OCI-LY3 (cell line): ENCODE results near the gene PEA15.

Experiments
- H2AFZ ChIP-seq: fragments of 200-600, 300-600 bp; shearing (Covaris generic); 2 replicates; pipeline ENCODE4 v1.6.0; 2014; ENCODE audit warnings: antibody characterized with exemption, low read depth, low read length
- H3K27ac ChIP-seq: fragments of 200-600, 300-600 bp; sonication (generic); 2 replicates; pipeline ENCODE4 v1.5.1; 2014; ENCODE audit warnings: mild to moderate bottlenecking, low read length, moderate library complexity, mixed read lengths
- H3K27me3 ChIP-seq: fragments of 200-600, 300-600 bp; sonication (generic); 2 replicates; pipeline ENCODE4 v1.6.1; 2014; ENCODE audit warnings: low read depth, low read length, mixed read lengths
- H3K36me3 ChIP-seq: fragments of 200-600, 300-600 bp; sonication (generic); replicated peaks from 2 replicates; pipeline ENCODE3; 2014; ENCODE audit warnings: low read depth, low read length, mixed read lengths
- H3K4me1 ChIP-seq: fragments of 300-600, 200-600 bp; sonication (generic); 2 replicates; pipeline ENCODE4 v1.6.1; 2014; ENCODE audit warnings: low read length, mixed read lengths
- H3K4me2 ChIP-seq: fragments of 200-600, 300-600 bp; sonication (generic); 2 replicates; pipeline ENCODE4 v1.6.1; 2014; ENCODE audit warnings: low read length, mixed read lengths
- H3K4me3 ChIP-seq: fragments of 300-600, 200-600 bp; sonication (generic); 2 replicates; pipeline ENCODE4 v1.5.1; 2014; ENCODE audit warnings: antibody characterized with exemption, mild to moderate bottlenecking, low read length, moderate library complexity
- H3K79me2 ChIP-seq: fragments of 300-600, 200-600 bp; shearing (Covaris generic); 2 replicates; pipeline ENCODE4 v1.6.1; 2014; ENCODE audit warnings: mild to moderate bottlenecking, low read length, mixed read lengths
- H3K9ac ChIP-seq: fragments of 300-600, 200-600 bp; shearing (Covaris generic); 2 replicates; pipeline ENCODE4 v1.6.0; 2014; ENCODE audit warnings: mild to moderate bottlenecking, low read length, moderate library complexity
- H3K9me3 ChIP-seq: fragments of 200-600, 300-600 bp; shearing (Covaris generic); 2 replicates; pipeline ENCODE4 v1.6.1; 2014; ENCODE audit warnings: low read length, mixed read lengths; ENCODE audit not compliant: insufficient read depth
- H4K20me1 ChIP-seq: fragments of 200-600, 300-600 bp; sonication (generic); 2 replicates; pipeline ENCODE4 v1.6.1; 2016; ENCODE audit warnings: low read length, mixed read lengths; ENCODE audit not compliant: insufficient read depth
- CTCF ChIP-seq: fragments of 200-600, 300-600 bp; sonication (generic); IDR thresholded peaks from 2 replicates; pipeline ENCODE4 v1.5.1; 2014; ENCODE audit warnings: antibody characterized with exemption, low read length, low read depth
- EZH2phosphoT487 ChIP-seq: fragments of 200-600 bp; shearing (Covaris generic); IDR thresholded peaks from 2 replicates; pipeline ENCODE4 v1.6.1; 2018; ENCODE audit warnings: antibody characterized with exemption, mixed run types, low read depth

The PEA15 gene

GRCh38 chr1:160192234-160192633 is 12.9 kb upstream of the PEA15 start:
- Histone ChIP-seq H2AFZ (no peak overlapping the region), H3K9me3 (no peaks in the 10 kb centered on the region), H3K27me3 (peaks cover 8% of the 10 kb centered on the region; the same call in 1 of the 2 replicates), H4K20me1 (no peaks in the 10 kb centered on the region), H3K4me3 (no peak overlapping the region), H3K9ac (no peak overlapping the region), H3K4me2 (no peak overlapping the region), H3K4me1 (peaks cover 32% of the 10 kb centered on the region), H3K79me2 (no peaks in the 10 kb centered on the region), H3K27ac (no peak overlapping the region), H3K36me3 (no peaks in the 10 kb centered on the region)
- TF ChIP-seq EZH2phosphoT487: no peak
- no peak for TF ChIP-seq CTCF

GRCh38 chr1:160193091-160193819 is 11.9 kb upstream of the PEA15 start:
- H4K20me1 ChIP-seq: no peaks in the 10 kb centered on the region
- H2AFZ ChIP-seq: peak overlapping the region; percentile 54; the same call in 1 of the 2 replicates
- peaks cover 32% of the 10 kb centered on the region for H3K4me1 ChIP-seq
- no peak overlapping the region for H3K27ac ChIP-seq
- TF ChIP-seq CTCF (peak; percentile 98), EZH2phosphoT487 (no peak)
- no peaks in the 10 kb centered on the region for H3K36me3 ChIP-seq
- H3K79me2 ChIP-seq: no peaks in the 10 kb centered on the region
- peak overlapping the region; percentile 32 for H3K9ac ChIP-seq
- H3K9me3 ChIP-seq: no peaks in the 10 kb centered on the region
- peak overlapping the region; percentile 70 for H3K4me2 ChIP-seq
- peak overlapping the region; percentile 66 for H3K4me3 ChIP-seq
- H3K27me3 ChIP-seq: peaks cover 6% of the 10 kb centered on the region; the same call in 1 of the 2 replicates

GRCh38 chr1:160193832-160194736 is 11.1 kb upstream of the PEA15 start:
- Histone ChIP-seq H3K36me3 (no peaks in the 10 kb centered on the region), H3K27ac (no peak overlapping the region), H4K20me1 (no peaks in the 10 kb centered on the region), H3K79me2 (no peaks in the 10 kb centered on the region), H3K9me3 (no peaks in the 10 kb centered on the region), H3K4me3 (no peak overlapping the region), H3K4me1 (peaks cover 25% of the 10 kb centered on the region), H2AFZ (no peak overlapping the region), H3K27me3 (peaks cover 6% of the 10 kb centered on the region; the same call in 1 of the 2 replicates), H3K9ac (no peak overlapping the region), H3K4me2 (peak overlapping the region; percentile 70; the same call in 1 of the 2 replicates)
- TF ChIP-seq EZH2phosphoT487: no peak
- TF ChIP-seq CTCF: no peak

GRCh38 chr1:160194737-160195059 is 10.5 kb upstream of the PEA15 start:
- H3K27ac ChIP-seq: no peak overlapping the region
- H3K9ac ChIP-seq: no peak overlapping the region
- H3K4me3 ChIP-seq: no peak overlapping the region
- H3K4me2 ChIP-seq: no peak overlapping the region
- no peak for TF ChIP-seq EZH2phosphoT487
- no peak for TF ChIP-seq CTCF
- H4K20me1 ChIP-seq: no peaks in the 10 kb centered on the region
- H3K27me3 ChIP-seq: 0 out of 2 replicates have a peak, but pooled peaks cover 2% of the 10 kb centered on the region
- no peak overlapping the region for H2AFZ ChIP-seq
- no peaks in the 10 kb centered on the region for H3K9me3 ChIP-seq
- H3K4me1 ChIP-seq: peaks cover 20% of the 10 kb centered on the region
- H3K79me2 ChIP-seq: no peaks in the 10 kb centered on the region
- H3K36me3 ChIP-seq: no peaks in the 10 kb centered on the region
